Esophagus muscularis mucosa (tissue), 4 donors: ENCODE results near the gene IL23A. TPM values are rescaled to one million over a fixed set of nuclear protein-coding genes. Genes with fewer than 3 reads are reported as not detected.
"Not testable (repeated sequence)": the region's sequence is repeated elsewhere in the genome, so short reads cannot be mapped to it uniquely, and the experiment has no call there.

Experiments used
- DNase-seq: peaks from one replicate; pipeline ENCODE4 v3.0.0-alpha.2; 2017; ENCODE audit errors: extremely low spot score
- H3K27ac ChIP-seq, 4 donors: fragments of 200-600 bp; sonication (generic); replicated peaks in 1 of 4; 1 replicate in 3 of 4; 2 replicates in 1 of 4; pipeline ENCODE4 v1.5.1; 2016 to 2019; ENCODE audit warnings: mild to moderate bottlenecking in 1 of 4
- H3K27me3 ChIP-seq, 4 donors: fragments of 200-600 bp; sonication (generic); one replicate each; pipeline versions ENCODE4 v1.5.1 to v1.6.0; 2016 to 2019
- H3K36me3 ChIP-seq, 4 donors: fragments of 200-600 bp; sonication (generic); one replicate each; pipeline ENCODE4 v1.5.1; 2016 to 2019
- H3K4me1 ChIP-seq, 4 donors: fragments of 200-600 bp; sonication (generic); one replicate each; pipeline ENCODE4 v1.5.1; 2016 to 2019
- H3K4me3 ChIP-seq, 4 donors: fragments of 200-600 bp; sonication (generic); 1 replicate in 2 of 4; 2 replicates in 2 of 4; pipeline ENCODE4 v1.5.1; 2016 to 2019; ENCODE audit warnings: mild to moderate bottlenecking in 4 of 4, moderate library complexity in 1 of 4
- H3K9me3 ChIP-seq, 4 donors: fragments of 200-600 bp; sonication (generic); 1 replicate in 3 of 4; 2 replicates in 1 of 4; pipeline ENCODE4 v1.5.1; 2016 to 2019
- EP300 ChIP-seq: sonication (generic); formaldehyde crosslinking; IDR thresholded peaks from one replicate; pipeline ENCODE4 v1.6.1; 2017; ENCODE audit warnings: antibody characterized with exemption
- POLR2A ChIP-seq: fragments of 450-650 bp; IDR thresholded peaks from one replicate; pipeline ENCODE4 v1.6.1; 2017; ENCODE audit warnings: antibody characterized with exemption, moderate library complexity, mild to moderate bottlenecking, low read depth
- POLR2AphosphoS5 ChIP-seq, 2 donors: sonication (generic); formaldehyde crosslinking; IDR thresholded peaks; one replicate each; pipeline ENCODE4 v1.6.1; 2017; ENCODE audit warnings: antibody characterized with exemption in 2 of 2
- WGBS: methylation state at CpG from one replicate; pipeline ENCODE4 v1.1.5; 2018; 5-methylcytosine and 5-hydroxymethylcytosine counted together
- intact Hi-C: fragments of 100-400 bp; cut with DNase I; formaldehyde crosslinking; loops from one replicate; pipeline ENCODE4 v1.15.1; 2023
- total RNA-seq, 4 donors: library from RNA; depleted of rRNA; stranded (reverse); fragments of >200 nt; gene quantifications; one replicate each; pipeline versions ENCODE4 v1.1.0 to v1.2.1, GENCODE V29; 2016
- TF ChIP-seq, protein P1 (sequence below), 3 experiments: fragments of 200-600 bp in 2 of 3; fragments of 450-650 bp in 1 of 3; sonication (generic) in 2 of 3; IDR thresholded peaks; one replicate each; pipeline ENCODE4 v1.5.1; 2017 to 2019; ENCODE audit warnings: antibody characterized with exemption in 3 of 3, mild to moderate bottlenecking in 2 of 3, moderate library complexity in 1 of 3

The IL23A gene
- total RNA-seq, 4 donors from 2014 or later, result not detected

DNA sequence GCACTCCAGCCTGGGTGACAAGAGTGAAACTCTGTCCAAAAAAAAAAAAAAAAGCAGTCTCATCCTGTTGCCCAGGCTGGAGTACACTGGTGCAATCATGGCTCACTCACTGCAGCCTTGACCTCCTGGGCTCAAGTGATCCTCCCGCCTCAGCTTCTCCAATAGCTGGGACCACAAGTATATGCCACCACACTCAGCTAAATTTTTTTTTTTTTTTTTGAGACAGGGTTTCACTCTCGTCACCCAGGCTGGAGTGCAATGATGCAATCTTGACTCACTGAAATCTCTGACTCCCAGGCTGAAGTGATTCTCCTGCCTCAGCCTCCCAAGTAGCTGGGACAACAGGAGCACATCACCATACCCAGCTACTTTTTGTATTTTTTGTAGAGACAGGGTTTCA lies 17.7 kb upstream of the IL23A start:
- Histone ChIP-seq H3K4me1 (peaks cover 0 to 8% (median 7%) of the 10 kb centered on the region in 4 donors), H3K36me3 (peaks cover 50 to 83% (median 81%) of the 10 kb centered on the region in 4 donors), H3K9me3 (no peaks in the 10 kb centered on the region), H3K27ac (no peak overlapping the region), H3K27me3 (no peaks in the 10 kb centered on the region), H3K4me3 (no peak overlapping the region)
- DNase-seq, result no peak
- intact Hi-C loops, result no loop called here
- TF ChIP-seq POLR2AphosphoS5 (IDR thresholded peaks at IDR 0.05) (no peak), POLR2A (no peak), EP300 (no peak)
- TF ChIP-seq, protein P1, sequence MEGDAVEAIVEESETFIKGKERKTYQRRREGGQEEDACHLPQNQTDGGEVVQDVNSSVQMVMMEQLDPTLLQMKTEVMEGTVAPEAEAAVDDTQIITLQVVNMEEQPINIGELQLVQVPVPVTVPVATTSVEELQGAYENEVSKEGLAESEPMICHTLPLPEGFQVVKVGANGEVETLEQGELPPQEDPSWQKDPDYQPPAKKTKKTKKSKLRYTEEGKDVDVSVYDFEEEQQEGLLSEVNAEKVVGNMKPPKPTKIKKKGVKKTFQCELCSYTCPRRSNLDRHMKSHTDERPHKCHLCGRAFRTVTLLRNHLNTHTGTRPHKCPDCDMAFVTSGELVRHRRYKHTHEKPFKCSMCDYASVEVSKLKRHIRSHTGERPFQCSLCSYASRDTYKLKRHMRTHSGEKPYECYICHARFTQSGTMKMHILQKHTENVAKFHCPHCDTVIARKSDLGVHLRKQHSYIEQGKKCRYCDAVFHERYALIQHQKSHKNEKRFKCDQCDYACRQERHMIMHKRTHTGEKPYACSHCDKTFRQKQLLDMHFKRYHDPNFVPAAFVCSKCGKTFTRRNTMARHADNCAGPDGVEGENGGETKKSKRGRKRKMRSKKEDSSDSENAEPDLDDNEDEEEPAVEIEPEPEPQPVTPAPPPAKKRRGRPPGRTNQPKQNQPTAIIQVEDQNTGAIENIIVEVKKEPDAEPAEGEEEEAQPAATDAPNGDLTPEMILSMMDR (IDR thresholded peaks at IDR 0.05), result no peak
- 81% methylated on average over 2 of the region's 2 CpGs for WGBS

- H3K4me3 ChIP-seq, H3K27me3 ChIP-seq, H3K27ac ChIP-seq, H3K4me1 ChIP-seq, DNase-seq, H3K9me3 ChIP-seq, intact Hi-C loops: not testable (repeated sequence)
- peaks cover 56 to 89% (median 87%) of the 10 kb centered on the region in 4 donors for H3K36me3 ChIP-seq
- WGBS, result 97% methylated on average over 8 of the region's 8 CpGs
Observed at GRCh38 chr12:56321610-56322009, 17.1 kb upstream of the IL23A start.

DNA sequence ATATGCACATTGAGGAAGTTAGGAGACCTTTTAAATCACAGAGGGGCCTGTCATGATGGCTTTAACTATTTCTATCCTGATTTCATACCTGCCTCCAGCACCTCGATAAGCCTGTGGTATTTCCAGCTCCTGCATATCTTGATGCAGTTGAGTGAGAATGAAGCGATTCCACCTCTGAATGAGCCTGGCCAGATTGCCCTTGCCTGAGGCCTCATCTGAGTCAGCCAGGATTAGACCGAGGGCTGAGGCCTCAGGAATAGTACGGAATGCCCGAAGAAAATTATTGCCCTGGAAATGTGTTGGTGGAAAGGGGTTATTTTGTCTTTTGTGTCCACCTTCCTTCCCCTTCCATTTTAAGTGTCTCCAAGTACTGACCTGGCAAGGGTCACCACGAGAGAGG lies 14.5 kb upstream of the IL23A start:
- peaks cover 55 to 96% (median 91%) of the 10 kb centered on the region in 4 donors for H3K36me3 ChIP-seq
- H3K4me1 ChIP-seq, result no peaks in the 10 kb centered on the region
- TF ChIP-seq POLR2AphosphoS5 (IDR thresholded peaks at IDR 0.05) (no peak), POLR2A (no peak), EP300 (no peak)
- TF ChIP-seq, protein P1 (IDR thresholded peaks at IDR 0.05), result no peak
- H3K27me3 ChIP-seq, result no peaks in the 10 kb centered on the region
- 99% methylated on average over 6 of the region's 6 CpGs for WGBS
- H3K27ac ChIP-seq, result no peak overlapping the region
- intact Hi-C loops, result no loop called here
- H3K4me3 ChIP-seq, result no peak overlapping the region
- DNase-seq, result no peak
- H3K9me3 ChIP-seq, result no peaks in the 10 kb centered on the region

GRCh38 chr12:56326126-56326525 lies 12.6 kb upstream of the IL23A start:
- H3K27me3 ChIP-seq, result no peaks in the 10 kb centered on the region
- DNase-seq, result no peak
- H3K9me3 ChIP-seq, result no peaks in the 10 kb centered on the region
- H3K4me1 ChIP-seq, result no peaks in the 10 kb centered on the region
- H3K4me3 ChIP-seq, result no peak overlapping the region
- WGBS, result 95% methylated on average over 8 of the region's 8 CpGs
- intact Hi-C loops, result no loop called here
- H3K27ac ChIP-seq, result no peak overlapping the region
- H3K36me3 ChIP-seq, result peaks cover 44 to 86% (median 73%) of the 10 kb centered on the region in 4 donors
- TF ChIP-seq, protein P1 (IDR thresholded peaks at IDR 0.05), result no peak
- TF ChIP-seq POLR2AphosphoS5 (IDR thresholded peaks at IDR 0.05) (no peak), EP300 (no peak), POLR2A (no peak)

DNA sequence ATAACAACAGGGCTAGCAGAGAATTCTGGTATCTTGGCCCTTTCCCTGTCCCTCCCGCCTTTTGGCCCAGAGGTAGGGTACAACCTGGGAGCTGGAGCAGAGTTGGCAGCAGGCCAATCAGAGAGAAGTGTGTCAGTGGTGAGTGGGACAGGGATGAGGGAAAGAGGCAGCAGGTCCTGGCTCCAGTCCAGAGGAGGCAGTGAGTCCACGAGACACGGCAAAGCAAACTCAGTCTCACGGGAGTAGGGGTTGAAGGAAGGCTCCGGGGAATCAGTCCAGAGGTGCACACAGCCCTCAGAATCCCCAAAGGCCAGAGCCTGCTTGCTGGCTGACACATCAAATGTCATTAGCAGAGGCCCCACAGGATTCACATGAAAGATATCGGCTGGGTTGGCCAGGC lies 12.2 kb upstream of the IL23A start:
- intact Hi-C loops, result no loop called here
- H3K36me3 ChIP-seq, result peaks cover 44 to 85% (median 69%) of the 10 kb centered on the region in 4 donors
- H3K4me1 ChIP-seq, result no peaks in the 10 kb centered on the region
- H3K27ac ChIP-seq, result no peak overlapping the region
- DNase-seq, result no peak
- H3K27me3 ChIP-seq, result no peaks in the 10 kb centered on the region
- WGBS, result 74% methylated on average over 6 of the region's 6 CpGs
- TF ChIP-seq EP300, result no peak
- H3K4me3 ChIP-seq, result no peak overlapping the region
- no peaks in the 10 kb centered on the region for H3K9me3 ChIP-seq

DNA sequence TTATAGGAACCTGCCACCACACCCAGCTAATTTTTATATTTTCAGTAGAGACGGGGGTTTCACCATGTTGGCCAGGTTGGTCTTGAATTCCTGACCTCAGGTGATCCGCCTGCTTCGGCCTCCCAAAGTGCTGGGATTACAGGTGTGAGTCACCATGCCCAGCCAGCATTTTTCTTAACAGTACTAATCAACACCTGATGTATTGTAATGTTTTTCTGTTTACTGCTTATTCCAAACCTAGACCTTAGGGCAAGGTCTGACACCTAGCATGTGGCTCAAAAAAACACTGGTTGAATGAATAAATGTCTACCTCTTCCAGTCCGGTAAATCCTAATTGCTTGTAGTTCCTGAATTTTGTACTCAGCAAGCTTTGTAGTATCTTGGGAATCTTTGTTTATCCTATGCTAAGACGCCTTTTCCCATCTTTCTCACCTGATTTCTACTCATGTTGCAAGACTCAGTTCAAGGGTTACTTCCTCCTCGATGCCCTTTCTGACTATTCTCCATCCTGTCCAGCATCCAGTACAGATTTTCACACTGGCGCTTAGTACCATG lies 7.7 kb upstream of the IL23A start:
- no peak overlapping the region for H3K27ac ChIP-seq
- H3K4me1 ChIP-seq, result peaks cover 11 to 20% (median 18%) of the 10 kb centered on the region in 4 donors
- H3K36me3 ChIP-seq, result peaks cover 14 to 41% (median 24%) of the 10 kb centered on the region in 4 donors
- no peaks in the 10 kb centered on the region for H3K9me3 ChIP-seq
- no peaks in the 10 kb centered on the region for H3K27me3 ChIP-seq
- DNase-seq, result no peak
- H3K4me3 ChIP-seq, result no peak overlapping the region
- WGBS, result 92% methylated on average over 7 of the region's 7 CpGs
- intact Hi-C loops, result no loop called here
- TF ChIP-seq, protein P1 (IDR thresholded peaks at IDR 0.05), result no peak
- TF ChIP-seq EP300, result no peak
- no peak for TF ChIP-seq POLR2AphosphoS5 (IDR thresholded peaks at IDR 0.05)
- TF ChIP-seq POLR2A, result no peak
